Mammary epithelial cell (primary cell): ENCODE measurements around the gene ORAI3.

Source experiments
- CTCF ChIP-seq, 2 donors: IDR thresholded peaks in 1 of 2; conservative IDR thresholded peaks in 1 of 2; 2 replicates each; pipeline ENCODE4 v1.5.1; 2011 to 2012; ENCODE audit warnings: inconsistent platforms in 2 of 2, low read length in 2 of 2, mild to moderate bottlenecking in 2 of 2, control low read depth in 1 of 2, low read depth in 1 of 2; ENCODE audit not compliant: insufficient read depth in 1 of 2; ENCODE audit errors: extremely low read depth in 1 of 2
- EZH2 ChIP-seq: IDR thresholded peaks from 2 replicates; pipeline ENCODE4 v1.6.1; 2012; ENCODE audit warnings: low read length, inconsistent platforms, borderline replicate concordance

GRCh38 chr16:30929167-30929566 lies 19.7 kb upstream of the ORAI3 start:
- no peak for TF ChIP-seq CTCF (conservative IDR thresholded peaks at IDR 0.05 in 1 of 2, IDR thresholded peaks at IDR 0.05 in 1 of 2; ENCODE audit: extremely low read depth in 1 of 2, insufficient read depth in 1 of 2, low read depth in 1 of 2, low read length in 2 of 2)
- no peak for TF ChIP-seq EZH2
